Measurements from ENCODE around the gene TOP3B. TPM values are rescaled to one million over a fixed set of nuclear protein-coding genes. Genes with fewer than 3 reads are reported as not detected.

TOP3B gene
- total RNA-seq, 1 experiment from 2014 or later = 42.4 TPM

- Histone ChIP-seq H4K20me1 (ENCODE audit: low read length) (no peaks in the 10 kb centered on the region), H3K79me2 (ENCODE audit: low read length) (no peaks in the 10 kb centered on the region), H3K27ac (ENCODE audit: low read length) (no peak overlapping the region), H3K4me3 (ENCODE audit: low read length) (no peak overlapping the region), H3K4me2 (ENCODE audit: low read length) (no peak overlapping the region), H3K27me3 (ENCODE audit: low read length) (peaks cover 3% of the 10 kb centered on the region; the same call in 1 of the 2 replicates), H3K9me2 (replicated peaks; ENCODE audit: low read length) (no peaks in the 10 kb centered on the region), H2AFZ (ENCODE audit: low read length) (no peak overlapping the region), H3K4me1 (ENCODE audit: insufficient read depth, low read length) (no peaks in the 10 kb centered on the region), H3K36me3 (ENCODE audit: low read depth, low read length) (no peaks in the 10 kb centered on the region), H3K9ac (ENCODE audit: low read length) (no peak overlapping the region), H3K9me3 (ENCODE audit: low read length) (no peaks in the 10 kb centered on the region), H3F3A (ENCODE audit: low read length, unreplicated experiment) (no peaks in the 10 kb centered on the region)
- POLR2A ChIA-PET (ENCODE audit: unreplicated experiment) = no interaction called here
- BruUV-seq (replicated peaks) = no TSS peak
- CTCF ChIA-PET = no interaction called here
- intact Hi-C loops (cut with micrococcal nuclease) = no loop called here
- no peak for DNase-seq
- ATAC-seq = no peak
- TF ChIP-seq EZH2phosphoT487 (IDR thresholded peaks at IDR 0.05; ENCODE audit: borderline replicate concordance, low read length) = no peak
- no peak for TF ChIP-seq EZH2 (IDR thresholded peaks at IDR 0.05; ENCODE audit: low read length, unreplicated experiment)
- no peak for TF ChIP-seq CTCF (conservative IDR thresholded peaks at IDR 0.05; ENCODE audit: low read depth, low read length)
These were observed 37.9 kb upstream of the TOP3B start for GRCh38 chr22:22020425-22020852.

GRCh38 chr22:22019659-22020424 is 37.3 kb upstream of the TOP3B start:
- Histone ChIP-seq H3K9me3 (ENCODE audit: low read length) (no peaks in the 10 kb centered on the region), H4K20me1 (ENCODE audit: low read length) (no peaks in the 10 kb centered on the region), H3K4me1 (ENCODE audit: insufficient read depth, low read length) (no peaks in the 10 kb centered on the region), H3K9me2 (replicated peaks; ENCODE audit: low read length) (no peaks in the 10 kb centered on the region), H3K4me2 (ENCODE audit: low read length) (no peak overlapping the region), H3K27ac (ENCODE audit: low read length) (no peak overlapping the region), H3K4me3 (ENCODE audit: low read length) (no peak overlapping the region), H3K36me3 (ENCODE audit: low read depth, low read length) (no peaks in the 10 kb centered on the region), H3K79me2 (ENCODE audit: low read length) (no peaks in the 10 kb centered on the region), H3F3A (ENCODE audit: low read length, unreplicated experiment) (no peaks in the 10 kb centered on the region), H3K9ac (ENCODE audit: low read length) (no peak overlapping the region), H3K27me3 (ENCODE audit: low read length) (peaks cover 3% of the 10 kb centered on the region; the same call in 1 of the 2 replicates), H2AFZ (ENCODE audit: low read length) (no peak overlapping the region)
- POLR2A ChIA-PET (ENCODE audit: unreplicated experiment) = no interaction called here
- CTCF ChIA-PET = no interaction called here
- intact Hi-C loops (cut with micrococcal nuclease) = no loop called here
- DNase-seq = no peak
- no peak for ATAC-seq
- TF ChIP-seq CTCF (conservative IDR thresholded peaks at IDR 0.05; ENCODE audit: low read depth, low read length) = no peak
- TF ChIP-seq EZH2 (IDR thresholded peaks at IDR 0.05; ENCODE audit: low read length, unreplicated experiment) = no peak
- no peak for TF ChIP-seq EZH2phosphoT487 (IDR thresholded peaks at IDR 0.05; ENCODE audit: borderline replicate concordance, low read length)
- BruUV-seq (replicated peaks) = no TSS peak

Measured in PC-3 (cell line).